GM10266 (cell line): Measurements from ENCODE around the gene KRTAP9-4.
A peak's percentile ranks its signal among the peaks of the same experiment; 100 is the strongest.
"Not testable (repeated sequence)": the region's sequence is repeated elsewhere in the genome, so short reads cannot be mapped to it uniquely, and the experiment has no call there.

Source experiments
- DNase-seq: peaks from one replicate; pipeline ENCODE4 v3.0.0; 2012; ENCODE audit errors: extremely low spot score
- TF ChIP-seq, protein P1 (sequence below): IDR thresholded peaks from 2 replicates; pipeline ENCODE4 v1.5.1; 2012; ENCODE audit warnings: mild to moderate bottlenecking, low read depth; ENCODE audit not compliant: control insufficient read depth, insufficient read depth; ENCODE audit errors: missing control alignments

The KRTAP9-4 gene

DNA sequence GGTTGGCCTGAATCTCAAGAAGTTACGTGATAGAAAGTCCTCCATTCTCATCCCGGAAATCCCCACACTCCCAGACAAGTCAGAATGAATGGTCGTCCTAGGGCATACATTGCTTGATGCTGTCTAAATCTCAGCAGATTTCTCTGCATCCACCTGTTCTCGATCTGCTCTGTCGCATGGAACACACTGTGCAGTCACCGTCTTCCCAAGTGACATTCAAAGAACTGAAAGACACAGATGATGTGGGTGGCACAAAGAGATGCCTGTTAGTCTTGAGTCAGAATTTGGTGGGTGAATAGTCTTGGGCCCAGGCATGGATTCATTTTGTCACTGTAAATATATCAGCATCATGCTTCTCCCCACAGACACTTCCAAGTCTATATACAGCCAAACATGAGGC is 17.8 kb upstream of the KRTAP9-4 start:
- DNase-seq: no peak
- TF ChIP-seq, protein P1, sequence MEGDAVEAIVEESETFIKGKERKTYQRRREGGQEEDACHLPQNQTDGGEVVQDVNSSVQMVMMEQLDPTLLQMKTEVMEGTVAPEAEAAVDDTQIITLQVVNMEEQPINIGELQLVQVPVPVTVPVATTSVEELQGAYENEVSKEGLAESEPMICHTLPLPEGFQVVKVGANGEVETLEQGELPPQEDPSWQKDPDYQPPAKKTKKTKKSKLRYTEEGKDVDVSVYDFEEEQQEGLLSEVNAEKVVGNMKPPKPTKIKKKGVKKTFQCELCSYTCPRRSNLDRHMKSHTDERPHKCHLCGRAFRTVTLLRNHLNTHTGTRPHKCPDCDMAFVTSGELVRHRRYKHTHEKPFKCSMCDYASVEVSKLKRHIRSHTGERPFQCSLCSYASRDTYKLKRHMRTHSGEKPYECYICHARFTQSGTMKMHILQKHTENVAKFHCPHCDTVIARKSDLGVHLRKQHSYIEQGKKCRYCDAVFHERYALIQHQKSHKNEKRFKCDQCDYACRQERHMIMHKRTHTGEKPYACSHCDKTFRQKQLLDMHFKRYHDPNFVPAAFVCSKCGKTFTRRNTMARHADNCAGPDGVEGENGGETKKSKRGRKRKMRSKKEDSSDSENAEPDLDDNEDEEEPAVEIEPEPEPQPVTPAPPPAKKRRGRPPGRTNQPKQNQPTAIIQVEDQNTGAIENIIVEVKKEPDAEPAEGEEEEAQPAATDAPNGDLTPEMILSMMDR: no peak

DNA sequence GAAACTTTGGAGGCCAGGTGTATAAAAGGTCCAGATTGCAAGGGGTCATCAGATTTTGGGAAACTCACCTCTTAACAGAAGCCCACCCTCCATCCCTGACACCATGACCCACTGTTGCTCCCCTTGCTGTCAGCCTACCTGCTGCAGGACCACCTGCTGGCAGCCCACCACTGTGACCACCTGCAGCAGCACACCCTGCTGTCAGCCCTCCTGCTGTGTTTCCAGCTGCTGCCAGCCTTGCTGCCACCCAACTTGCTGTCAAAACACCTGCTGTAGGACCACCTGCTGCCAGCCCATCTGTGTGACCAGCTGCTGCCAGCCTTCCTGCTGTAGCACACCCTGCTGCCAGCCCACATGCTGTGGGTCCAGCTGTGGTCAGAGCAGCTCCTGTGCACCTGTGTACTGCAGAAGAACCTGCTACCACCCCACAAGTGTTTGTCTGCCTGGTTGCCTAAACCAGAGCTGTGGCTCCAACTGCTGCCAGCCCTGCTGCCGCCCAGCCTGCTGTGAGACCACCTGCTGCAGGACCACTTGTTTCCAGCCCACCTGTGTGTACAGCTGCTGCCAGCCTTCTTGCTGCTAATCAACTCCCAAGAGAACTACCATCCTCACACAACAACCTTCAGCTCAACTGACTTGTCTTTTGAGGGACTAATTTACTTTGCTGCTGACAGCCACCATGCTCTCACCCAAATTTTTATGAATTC is 16.9 kb upstream of the KRTAP9-4 start, which contains the start of gene KRTAP9-3:
TSS of gene KRTAP9-3 (plus strand) at position 51 of the 707 bp plus-strand sequence. CDS start at position 104, 53 bp downstream.
- not testable (repeated sequence) for DNase-seq

DNA sequence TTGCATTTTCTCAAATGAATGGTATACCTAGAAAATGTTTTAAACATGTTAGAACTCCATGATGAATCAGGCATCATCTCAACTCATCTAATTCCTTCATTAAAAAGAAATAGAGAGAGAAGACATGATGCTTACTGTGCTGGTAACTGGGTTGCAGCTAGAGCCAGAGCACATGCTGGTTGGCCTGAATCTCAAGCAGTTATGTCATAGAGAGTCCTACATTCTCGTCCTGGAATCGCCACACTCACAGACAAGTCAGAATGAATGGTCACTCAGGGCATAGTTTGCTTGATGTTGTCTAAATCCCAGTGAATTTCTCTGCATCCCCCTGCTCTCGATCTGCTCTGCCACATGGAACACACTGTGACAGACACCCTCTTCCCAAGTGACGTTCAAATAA is 12.4 kb upstream of the KRTAP9-4 start:
- DNase-seq: not testable (repeated sequence)

GRCh38 chr17:41237949-41238437 is 11.5 kb upstream of the KRTAP9-4 start, which contains the start of gene KRTAP9-8:
KRTAP9-8 (plus strand) TSS chr17:41237999; CDS start chr17:41238052, 53 bp downstream.
- not testable (repeated sequence) for DNase-seq

DNA sequence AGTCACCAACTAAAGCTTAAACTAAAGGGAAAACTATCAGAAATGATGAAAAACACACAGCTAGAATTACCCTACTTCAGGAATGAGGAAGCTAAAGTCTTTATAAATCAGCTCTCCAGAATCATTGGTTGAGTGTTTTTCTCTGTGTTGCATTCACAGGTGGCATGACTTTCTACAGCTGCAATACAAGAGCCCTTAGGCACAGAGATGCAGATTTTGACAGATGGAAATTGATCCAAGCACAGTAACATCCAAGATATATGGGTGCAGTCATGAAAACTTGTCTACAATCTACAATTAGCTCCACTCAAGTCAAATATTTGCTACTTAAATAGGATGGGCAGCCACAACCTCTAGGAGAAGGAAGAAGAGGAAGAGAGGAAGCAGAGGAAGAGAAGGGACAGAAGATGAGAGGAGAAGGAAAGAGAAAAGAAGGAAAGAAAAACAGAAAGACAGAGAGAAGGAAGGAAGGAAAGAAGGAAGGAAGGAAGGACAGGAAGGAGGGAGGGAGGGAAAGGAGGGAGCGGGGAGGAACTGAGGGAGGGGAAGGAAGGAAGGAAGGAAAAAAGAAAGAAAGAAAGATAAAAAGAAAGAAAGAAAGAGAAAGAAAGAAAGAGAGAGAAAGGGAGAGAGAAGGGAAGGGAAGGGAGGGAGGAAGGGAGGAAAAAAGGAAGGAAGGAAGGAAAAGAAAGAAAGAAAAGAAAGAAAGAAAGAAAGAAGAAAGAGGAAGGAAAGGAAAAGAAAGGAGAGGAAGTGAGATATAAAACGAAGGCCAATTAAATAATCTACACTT is 2.3 kb upstream of the KRTAP9-4 start:
- not testable (repeated sequence) for DNase-seq

DNA sequence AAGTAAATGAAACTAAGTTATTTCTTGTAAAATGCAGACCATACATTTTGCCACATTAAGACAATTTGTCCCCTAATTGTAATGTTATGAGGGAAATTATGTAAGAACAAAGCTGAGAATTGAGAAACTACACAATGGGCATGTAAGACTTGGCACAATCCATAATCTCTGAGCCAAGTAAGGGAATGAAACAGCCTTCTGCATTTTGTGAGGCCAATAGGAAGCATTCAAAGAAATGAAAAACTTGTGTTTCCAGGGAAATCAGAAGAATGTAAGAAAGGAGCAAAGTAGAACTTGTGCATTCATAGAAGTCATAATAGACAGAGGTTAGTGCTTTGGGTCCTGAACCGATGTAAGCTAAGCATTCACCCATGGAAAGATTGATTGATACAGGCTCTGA is 1.8 kb downstream of the KRTAP9-4 start:
- no peak for DNase-seq
- TF ChIP-seq, protein P1: no peak

GRCh38 chr17:41254861-41255260 is 5.4 kb downstream of the KRTAP9-4 start:
- DNase-seq: no peak
- TF ChIP-seq, protein P1: no peak

- DNase-seq: not testable (repeated sequence)
Measured at GRCh38 chr17:41255381-41256290, 6.1 kb downstream of the KRTAP9-4 start, which contains the start of gene KRTAP9-9. KRTAP9-9 (plus strand) TSS chr17:41255384.

GRCh38 chr17:41256291-41256685 is 6.8 kb downstream of the KRTAP9-4 start:
- TF ChIP-seq, protein P1: no peak
- peak; percentile 0 for DNase-seq
